ENCODE data around the gene TXNDC11. TPM values are rescaled to one million over a fixed set of nuclear protein-coding genes. Genes with fewer than 3 reads are reported as not detected.

TXNDC11 gene
- total RNA-seq, 1 experiment from 2014 or later: 24.3 TPM

DNA sequence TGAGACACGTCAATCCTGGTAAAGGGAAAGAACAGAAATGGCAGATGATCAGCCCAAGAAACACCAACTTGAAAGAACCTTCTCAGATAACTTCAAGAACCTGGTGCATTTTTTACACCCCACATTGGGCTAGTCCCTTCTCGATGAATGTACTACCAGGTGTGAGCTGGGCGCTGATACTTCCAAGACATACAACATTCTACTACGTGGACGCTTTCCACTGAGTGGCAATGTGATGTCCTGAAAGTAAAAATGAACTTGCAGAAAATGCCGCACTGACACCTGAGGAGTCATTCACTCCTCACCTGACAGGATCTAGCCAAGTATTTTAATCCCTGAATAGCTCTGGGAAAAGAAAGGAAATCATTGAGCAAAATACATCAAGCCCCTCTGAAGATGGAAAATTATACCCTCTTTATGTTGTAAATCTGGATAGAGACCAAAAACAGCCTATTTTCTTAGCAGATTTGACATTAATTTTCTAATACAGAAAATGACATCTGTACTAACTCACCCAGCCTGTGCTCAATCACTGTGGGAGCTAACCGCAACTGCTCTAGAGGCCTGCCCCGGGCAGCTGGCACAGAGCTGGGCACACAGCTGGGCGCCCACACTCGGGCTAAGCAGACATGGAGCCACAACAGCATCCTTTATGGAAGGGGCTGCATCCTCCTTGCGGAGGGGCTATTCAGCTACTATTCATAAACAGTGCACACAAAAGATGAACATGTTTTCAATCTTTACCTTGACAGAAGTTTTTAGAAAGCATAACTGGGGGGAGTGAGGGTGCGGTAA, 58.2 kb downstream of the TXNDC11 start:
- intact Hi-C loops (cut with micrococcal nuclease; ENCODE audit: unreplicated experiment): no loop called here
- H3K36me3 Mint-ChIP-seq (ENCODE audit: insufficient read depth, unreplicated experiment): peaks cover 54% of the 10 kb centered on the region
- no peaks in the 10 kb centered on the region for H3K4me1 ChIP-seq
- H3K27me3 ChIP-seq (replicated peaks; ENCODE audit: control insufficient read depth, insufficient read depth, low read length): no peaks in the 10 kb centered on the region
- no peaks in the 10 kb centered on the region for H3K4me1 Mint-ChIP-seq (ENCODE audit: low read depth, unreplicated experiment)
- peaks cover 2% of the 10 kb centered on the region; the same call in 1 of the 2 replicates for H3K36me3 ChIP-seq (ENCODE audit: control insufficient read depth, insufficient read depth, low read length)
- CTCF ChIA-PET: no interaction called here
- POLR2A ChIA-PET: interaction anchor here (0.6 kb wide), 1 partner anchor 614 kb away, joined by 5 read pairs; no protein-coding TSS in a partner anchor
- no peaks in the 10 kb centered on the region for H3K9me3 ChIP-seq
- TF ChIP-seq, protein P1, sequence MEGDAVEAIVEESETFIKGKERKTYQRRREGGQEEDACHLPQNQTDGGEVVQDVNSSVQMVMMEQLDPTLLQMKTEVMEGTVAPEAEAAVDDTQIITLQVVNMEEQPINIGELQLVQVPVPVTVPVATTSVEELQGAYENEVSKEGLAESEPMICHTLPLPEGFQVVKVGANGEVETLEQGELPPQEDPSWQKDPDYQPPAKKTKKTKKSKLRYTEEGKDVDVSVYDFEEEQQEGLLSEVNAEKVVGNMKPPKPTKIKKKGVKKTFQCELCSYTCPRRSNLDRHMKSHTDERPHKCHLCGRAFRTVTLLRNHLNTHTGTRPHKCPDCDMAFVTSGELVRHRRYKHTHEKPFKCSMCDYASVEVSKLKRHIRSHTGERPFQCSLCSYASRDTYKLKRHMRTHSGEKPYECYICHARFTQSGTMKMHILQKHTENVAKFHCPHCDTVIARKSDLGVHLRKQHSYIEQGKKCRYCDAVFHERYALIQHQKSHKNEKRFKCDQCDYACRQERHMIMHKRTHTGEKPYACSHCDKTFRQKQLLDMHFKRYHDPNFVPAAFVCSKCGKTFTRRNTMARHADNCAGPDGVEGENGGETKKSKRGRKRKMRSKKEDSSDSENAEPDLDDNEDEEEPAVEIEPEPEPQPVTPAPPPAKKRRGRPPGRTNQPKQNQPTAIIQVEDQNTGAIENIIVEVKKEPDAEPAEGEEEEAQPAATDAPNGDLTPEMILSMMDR (IDR thresholded peaks at IDR 0.05; ENCODE audit: insufficient read depth in 1 of 2, low read depth in 1 of 2, low read length in 1 of 2, severe bottlenecking in 1 of 2, unreplicated experiment in 1 of 2): no peak
- no peaks in the 10 kb centered on the region for H3K27me3 Mint-ChIP-seq (ENCODE audit: insufficient read depth, unreplicated experiment)
- H3K4me3 Mint-ChIP-seq (ENCODE audit: unreplicated experiment): no peak overlapping the region
- no peak for DNase-seq
- no peak overlapping the region for H3K4me3 ChIP-seq (ENCODE audit: low read depth, low read length)
- H3K27ac Mint-ChIP-seq (ENCODE audit: unreplicated experiment): no peak overlapping the region
- BruUV-seq (replicated peaks): no TSS peak
- no peaks in the 10 kb centered on the region for H3K9me3 Mint-ChIP-seq (ENCODE audit: unreplicated experiment)

DNA sequence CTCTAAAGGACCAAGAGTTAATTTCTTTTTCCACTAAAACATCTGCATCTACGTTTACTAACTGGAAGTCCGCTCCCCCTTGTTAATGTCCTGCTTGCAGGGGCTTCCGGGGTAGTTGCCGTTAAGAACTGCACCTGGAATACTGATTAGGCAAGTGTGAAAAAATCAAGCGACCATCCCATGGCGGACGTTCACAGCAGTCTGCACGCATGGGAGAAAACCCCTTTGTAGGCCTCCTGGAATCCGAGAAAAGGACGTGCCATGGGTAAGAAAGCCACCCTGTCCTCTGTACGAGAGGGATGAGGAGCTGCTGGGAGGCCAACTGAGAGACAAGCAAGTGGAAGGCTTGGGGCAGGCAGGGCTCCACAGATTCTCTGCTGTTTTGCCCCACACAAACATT, 59.5 kb downstream of the TXNDC11 start:
- Histone ChIP-seq H3K4me3 (ENCODE audit: low read depth, low read length) (no peak overlapping the region), H3K9me3 (no peaks in the 10 kb centered on the region), H3K36me3 (ENCODE audit: control insufficient read depth, insufficient read depth, low read length) (peaks cover 3% of the 10 kb centered on the region), H3K27me3 (replicated peaks; ENCODE audit: control insufficient read depth, insufficient read depth, low read length) (no peaks in the 10 kb centered on the region), H3K4me1 (no peaks in the 10 kb centered on the region)
- Mint-ChIP-seq H3K27me3 (ENCODE audit: insufficient read depth, unreplicated experiment) (no peaks in the 10 kb centered on the region), H3K4me3 (ENCODE audit: unreplicated experiment) (no peak overlapping the region), H3K9me3 (ENCODE audit: unreplicated experiment) (no peaks in the 10 kb centered on the region), H3K36me3 (ENCODE audit: insufficient read depth, unreplicated experiment) (peaks cover 52% of the 10 kb centered on the region), H3K27ac (ENCODE audit: unreplicated experiment) (no peak overlapping the region), H3K4me1 (ENCODE audit: low read depth, unreplicated experiment) (no peaks in the 10 kb centered on the region)
- CTCF ChIA-PET: no interaction called here
- intact Hi-C loops (cut with micrococcal nuclease; ENCODE audit: unreplicated experiment): no loop called here
- POLR2A ChIA-PET: no interaction called here
- DNase-seq: no peak
- no TSS peak for BruUV-seq (replicated peaks)
- TF ChIP-seq, protein P1 (IDR thresholded peaks at IDR 0.05; ENCODE audit: insufficient read depth in 1 of 2, low read depth in 1 of 2, low read length in 1 of 2, severe bottlenecking in 1 of 2, unreplicated experiment in 1 of 2): no peak

DNA sequence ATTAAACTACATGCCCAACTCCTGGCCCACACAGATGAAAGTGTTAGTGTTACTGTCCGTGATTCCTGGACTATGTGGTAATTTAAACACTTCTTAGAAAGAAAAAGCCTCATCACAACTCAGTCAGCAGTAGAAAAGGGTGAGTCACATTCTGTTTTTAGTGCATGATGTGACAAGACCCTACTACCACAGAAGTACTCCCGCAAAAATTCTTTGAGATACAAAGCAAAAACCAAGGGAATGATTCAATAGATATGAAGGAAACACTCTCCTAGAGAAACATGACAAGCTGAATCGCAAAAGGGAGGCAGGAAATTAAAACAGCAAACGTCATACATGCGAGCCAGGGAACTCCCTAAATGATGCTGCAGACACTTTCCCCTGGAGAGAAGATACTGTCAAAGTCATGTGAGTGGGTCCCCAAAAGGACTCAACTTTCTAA, 60.0 kb downstream of the TXNDC11 start:
- Mint-ChIP-seq H3K4me1 (ENCODE audit: low read depth, unreplicated experiment) (no peaks in the 10 kb centered on the region), H3K27ac (ENCODE audit: unreplicated experiment) (no peak overlapping the region), H3K9me3 (ENCODE audit: unreplicated experiment) (no peaks in the 10 kb centered on the region), H3K4me3 (ENCODE audit: unreplicated experiment) (no peak overlapping the region), H3K36me3 (ENCODE audit: insufficient read depth, unreplicated experiment) (peaks cover 52% of the 10 kb centered on the region), H3K27me3 (ENCODE audit: insufficient read depth, unreplicated experiment) (no peaks in the 10 kb centered on the region)
- Histone ChIP-seq H3K9me3 (no peaks in the 10 kb centered on the region), H3K27me3 (replicated peaks; ENCODE audit: control insufficient read depth, insufficient read depth, low read length) (no peaks in the 10 kb centered on the region), H3K4me3 (ENCODE audit: low read depth, low read length) (no peak overlapping the region), H3K4me1 (no peaks in the 10 kb centered on the region), H3K36me3 (ENCODE audit: control insufficient read depth, insufficient read depth, low read length) (peaks cover 2% of the 10 kb centered on the region)
- DNase-seq: no peak
- intact Hi-C loops (cut with micrococcal nuclease; ENCODE audit: unreplicated experiment): no loop called here
- BruUV-seq (replicated peaks): no TSS peak
- ChIA-PET POLR2A (no interaction called here), CTCF (no interaction called here)
- TF ChIP-seq, protein P1 (IDR thresholded peaks at IDR 0.05; ENCODE audit: insufficient read depth in 1 of 2, low read depth in 1 of 2, low read length in 1 of 2, severe bottlenecking in 1 of 2, unreplicated experiment in 1 of 2): no peak
